HEK293 (cell line): ENCODE measurements around the gene EHMT1.

Source experiments
- CTCF ChIA-PET: fragments of 350-600 bp; formaldehyde crosslinking; extraction: SDS; loops from one replicate; lab custom pipeline; 2021; ENCODE audit warnings: antibody characterized with exemption; lab: Yijun Ruan, JAX
- POLR2A ChIA-PET: fragments of 300-600 bp; formaldehyde crosslinking; extraction: SDS; loops from one replicate; lab custom pipeline; 2020; ENCODE audit warnings: antibody characterized with exemption, inconsistent platforms; lab: Yijun Ruan, JAX
- H3K27ac ChIP-seq: fragments of 200-500 bp; sonication (Bioruptor generic); 2 replicates; pipeline ENCODE4 v1.5.1; 2014; ENCODE audit warnings: low read depth, low read length, control low read depth, inconsistent platforms; ENCODE audit errors: extremely low read depth
- H3K36me3 ChIP-seq, 2 experiments: fragments of 200-500 bp in 1 of 2; sonication (Bioruptor generic) in 1 of 2; 1 replicate in 1 of 2; 2 replicates in 1 of 2; pipeline ENCODE4 v1.5.1; 2014 to 2017; ENCODE audit warnings: inconsistent platforms in 2 of 2, low read length in 2 of 2; ENCODE audit not compliant: control insufficient read depth in 2 of 2, insufficient read depth in 1 of 2
- H3K4me1 ChIP-seq: fragments of 200-500 bp; sonication (Bioruptor generic); 2 replicates; pipeline ENCODE4 v1.5.1; 2014; ENCODE audit warnings: mild to moderate bottlenecking, low read length, inconsistent platforms; ENCODE audit not compliant: control insufficient read depth, insufficient read depth
- H3K4me3 ChIP-seq: 2 replicates; pipeline ENCODE4 v1.5.1; 2011; ENCODE audit warnings: low read depth, mild to moderate bottlenecking, control low read depth, low read length, moderate library complexity
- H3K9me3 ChIP-seq: fragments of 200-500 bp; sonication (Bioruptor generic); 2 replicates; pipeline ENCODE4 v1.5.1; 2014; ENCODE audit warnings: low read depth, low read length, inconsistent platforms; ENCODE audit not compliant: control insufficient read depth, insufficient read depth
- GLI2 ChIP-seq: fragments of 450-650 bp; formaldehyde crosslinking; IDR thresholded peaks from 2 replicates; pipeline ENCODE4; 2017; ENCODE audit warnings: missing biosample characterization, missing genetic modification characterization, low read depth, borderline replicate concordance
- RBAK ChIP-seq: fragments of 450-650 bp; formaldehyde crosslinking; IDR thresholded peaks from 2 replicates; pipeline ENCODE4 v1.5.1; 2016; ENCODE audit warnings: missing biosample characterization, missing genetic modification characterization
- WT1 ChIP-seq: fragments of 450-650 bp; formaldehyde crosslinking; IDR thresholded peaks from 2 replicates; pipeline ENCODE4 v1.5.1; 2016; ENCODE audit warnings: missing biosample characterization, missing genetic modification characterization
- ZNF132 ChIP-seq: fragments of 450-650 bp; formaldehyde crosslinking; IDR thresholded peaks from 2 replicates; pipeline ENCODE4 v1.5.1; 2017; ENCODE audit warnings: missing biosample characterization, missing genetic modification characterization, borderline replicate concordance
- ZNF138 ChIP-seq: fragments of 450-650 bp; formaldehyde crosslinking; IDR thresholded peaks from 2 replicates; pipeline ENCODE4 v1.5.1; 2016; ENCODE audit warnings: missing biosample characterization, missing genetic modification characterization, borderline replicate concordance
- ZNF23 ChIP-seq: fragments of 450-650 bp; formaldehyde crosslinking; IDR thresholded peaks from 2 replicates; pipeline ENCODE4 v1.5.1; 2016; ENCODE audit warnings: missing biosample characterization, missing genetic modification characterization, borderline replicate concordance
- ZNF266 ChIP-seq: fragments of 450-650 bp; formaldehyde crosslinking; IDR thresholded peaks from 2 replicates; pipeline ENCODE4 v1.5.1; 2016; ENCODE audit warnings: missing biosample characterization, missing genetic modification characterization, low read depth
- ZNF302 ChIP-seq: fragments of 450-650 bp; formaldehyde crosslinking; IDR thresholded peaks from 2 replicates; pipeline ENCODE4 v1.5.1; 2016; ENCODE audit warnings: missing biosample characterization, missing genetic modification characterization, low read depth
- ZNF366 ChIP-seq: fragments of 450-650 bp; formaldehyde crosslinking; conservative IDR thresholded peaks from 2 replicates; pipeline ENCODE4 v1.5.1; 2016; ENCODE audit warnings: missing biosample characterization, missing genetic modification characterization
- ZNF391 ChIP-seq: fragments of 450-650 bp; formaldehyde crosslinking; IDR thresholded peaks from 2 replicates; pipeline ENCODE4 v1.5.1; 2016; ENCODE audit warnings: low read depth, missing biosample characterization, missing genetic modification characterization, borderline replicate concordance
- ZNF48 ChIP-seq: fragments of 450-650 bp; formaldehyde crosslinking; IDR thresholded peaks from 2 replicates; pipeline ENCODE4 v1.5.1; 2016; ENCODE audit warnings: missing biosample characterization, missing genetic modification characterization
- ZNF501 ChIP-seq: fragments of 450-650 bp; formaldehyde crosslinking; IDR thresholded peaks from 2 replicates; pipeline ENCODE4 v1.5.1; 2016; ENCODE audit warnings: missing biosample characterization, missing genetic modification characterization
- ZNF529 ChIP-seq: fragments of 450-650 bp; formaldehyde crosslinking; IDR thresholded peaks from 2 replicates; pipeline ENCODE4 v1.5.1; 2017; ENCODE audit warnings: missing genetic modification characterization, missing biosample characterization; ENCODE audit not compliant: insufficient replicate concordance
- ZNF530 ChIP-seq: fragments of 450-650 bp; formaldehyde crosslinking; IDR thresholded peaks from 2 replicates; pipeline ENCODE4 v1.5.1; 2016; ENCODE audit warnings: low read depth, missing biosample characterization, missing genetic modification characterization
- ZNF707 ChIP-seq: fragments of 450-650 bp; formaldehyde crosslinking; IDR thresholded peaks from 2 replicates; pipeline ENCODE4 v1.5.1; 2016; ENCODE audit warnings: missing biosample characterization, missing genetic modification characterization
- ZNF776 ChIP-seq: fragments of 450-650 bp; formaldehyde crosslinking; IDR thresholded peaks from 2 replicates; pipeline ENCODE4 v1.5.0; 2017; ENCODE audit warnings: missing biosample characterization, missing genetic modification characterization, borderline replicate concordance
- ZNF785 ChIP-seq: fragments of 450-650 bp; formaldehyde crosslinking; IDR thresholded peaks from 2 replicates; pipeline ENCODE4 v1.5.1; 2016; ENCODE audit warnings: missing biosample characterization, missing genetic modification characterization
- ZNF791 ChIP-seq: fragments of 450-650 bp; formaldehyde crosslinking; IDR thresholded peaks from 2 replicates; pipeline ENCODE4 v1.5.1; 2016; ENCODE audit warnings: missing biosample characterization, missing genetic modification characterization
- ZSCAN16 ChIP-seq: fragments of 450-650 bp; formaldehyde crosslinking; IDR thresholded peaks from 2 replicates; pipeline ENCODE4 v1.5.1; 2016; ENCODE audit warnings: missing biosample characterization, missing genetic modification characterization
- ZSCAN30 ChIP-seq: fragments of 450-650 bp; IDR thresholded peaks from 2 replicates; pipeline ENCODE4 v1.5.1; 2018; ENCODE audit warnings: missing biosample characterization, mild to moderate bottlenecking, missing genetic modification characterization, moderate library complexity
- TF ChIP-seq, protein P1 (sequence below): fragments of 450-650 bp; formaldehyde crosslinking; IDR thresholded peaks from 2 replicates; pipeline ENCODE4 v1.5.1; 2016; ENCODE audit warnings: missing biosample characterization, missing genetic modification characterization
- TF ChIP-seq, protein P2 (sequence below): fragments of 450-650 bp; formaldehyde crosslinking; IDR thresholded peaks from 2 replicates; pipeline ENCODE4 v1.5.1; 2016; ENCODE audit warnings: missing biosample characterization, missing genetic modification characterization
- TF ChIP-seq, protein P3 (sequence below): fragments of 450-650 bp; formaldehyde crosslinking; IDR thresholded peaks from 2 replicates; pipeline ENCODE4 v1.5.1; 2016; ENCODE audit warnings: missing biosample characterization, missing genetic modification characterization
- TF ChIP-seq, protein P4 (sequence below): fragments of 450-650 bp; formaldehyde crosslinking; conservative IDR thresholded peaks from 2 replicates; pipeline ENCODE4 v1.5.1; 2016; ENCODE audit warnings: low read depth, missing biosample characterization, missing genetic modification characterization
- TF ChIP-seq, protein P5 (sequence below): fragments of 450-650 bp; formaldehyde crosslinking; IDR thresholded peaks from 2 replicates; pipeline ENCODE4 v1.5.0; 2017; ENCODE audit warnings: missing biosample characterization, missing genetic modification characterization, borderline replicate concordance

Gene EHMT1

DNA sequence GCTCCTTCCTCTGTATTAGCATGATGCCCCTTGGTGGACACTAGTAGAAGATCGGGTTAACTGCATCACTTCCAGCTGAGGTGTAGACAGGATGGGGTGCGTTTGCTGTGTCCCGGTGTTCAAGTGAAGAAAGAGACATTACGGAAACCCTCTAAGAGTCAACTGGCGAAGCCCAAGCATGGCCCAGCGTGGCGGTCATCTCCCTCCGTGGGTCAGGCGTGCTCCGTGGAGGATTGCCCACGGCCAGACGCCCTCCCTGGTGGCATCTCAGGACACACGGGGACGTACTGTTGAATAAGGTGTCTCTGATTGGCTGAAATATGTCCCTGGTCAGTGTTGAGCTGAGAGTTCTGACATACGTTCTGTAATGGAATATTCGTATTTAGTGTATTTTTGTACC, 139.3 kb downstream of the EHMT1 start:
- Histone ChIP-seq H3K4me1 (no peaks in the 10 kb centered on the region), H3K27ac (no peak overlapping the region), H3K4me3 (no peak overlapping the region), H3K9me3 (no peaks in the 10 kb centered on the region), H3K36me3 (peaks cover 0 to 81% of the 10 kb centered on the region in 2 experiments; a peak in 2 of 3 replicates)
- POLR2A ChIA-PET: interaction anchor here (0.5 kb wide), 1 partner anchor 15 kb away, joined by 4 read pairs; no protein-coding TSS in a partner anchor
- TF ChIP-seq ZNF707: no peak
- TF ChIP-seq, protein P1, sequence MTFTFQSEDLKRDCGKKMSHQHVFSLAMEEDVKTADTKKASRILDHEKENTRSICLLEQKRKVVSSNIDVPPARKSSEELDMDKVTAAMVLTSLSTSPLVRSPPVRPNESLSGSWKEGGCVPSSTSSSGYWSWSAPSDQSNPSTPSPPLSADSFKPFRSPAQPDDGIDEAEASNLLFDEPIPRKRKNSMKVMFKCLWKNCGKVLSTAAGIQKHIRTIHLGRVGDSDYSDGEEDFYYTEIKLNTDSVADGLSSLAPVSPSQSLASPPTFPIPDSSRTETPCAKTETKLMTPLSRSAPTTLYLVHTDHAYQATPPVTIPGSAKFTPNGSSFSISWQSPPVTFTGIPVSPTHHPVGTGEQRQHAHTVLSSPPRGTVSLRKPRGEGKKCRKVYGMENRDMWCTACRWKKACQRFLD (tag by site-specific recombination): no peak
- TF ChIP-seq ZNF776 (tag by site-specific recombination): no peak
- no peak for TF ChIP-seq ZNF302
- TF ChIP-seq ZNF530: no peak
- TF ChIP-seq ZNF366 (tag by site-specific recombination): no peak
- no peak for TF ChIP-seq ZSCAN16 (tag by site-specific recombination)
- TF ChIP-seq ZNF266: no peak
- TF ChIP-seq WT1: no peak
- no peak for TF ChIP-seq ZNF48 (tag by site-specific recombination)
- TF ChIP-seq, protein P2, sequence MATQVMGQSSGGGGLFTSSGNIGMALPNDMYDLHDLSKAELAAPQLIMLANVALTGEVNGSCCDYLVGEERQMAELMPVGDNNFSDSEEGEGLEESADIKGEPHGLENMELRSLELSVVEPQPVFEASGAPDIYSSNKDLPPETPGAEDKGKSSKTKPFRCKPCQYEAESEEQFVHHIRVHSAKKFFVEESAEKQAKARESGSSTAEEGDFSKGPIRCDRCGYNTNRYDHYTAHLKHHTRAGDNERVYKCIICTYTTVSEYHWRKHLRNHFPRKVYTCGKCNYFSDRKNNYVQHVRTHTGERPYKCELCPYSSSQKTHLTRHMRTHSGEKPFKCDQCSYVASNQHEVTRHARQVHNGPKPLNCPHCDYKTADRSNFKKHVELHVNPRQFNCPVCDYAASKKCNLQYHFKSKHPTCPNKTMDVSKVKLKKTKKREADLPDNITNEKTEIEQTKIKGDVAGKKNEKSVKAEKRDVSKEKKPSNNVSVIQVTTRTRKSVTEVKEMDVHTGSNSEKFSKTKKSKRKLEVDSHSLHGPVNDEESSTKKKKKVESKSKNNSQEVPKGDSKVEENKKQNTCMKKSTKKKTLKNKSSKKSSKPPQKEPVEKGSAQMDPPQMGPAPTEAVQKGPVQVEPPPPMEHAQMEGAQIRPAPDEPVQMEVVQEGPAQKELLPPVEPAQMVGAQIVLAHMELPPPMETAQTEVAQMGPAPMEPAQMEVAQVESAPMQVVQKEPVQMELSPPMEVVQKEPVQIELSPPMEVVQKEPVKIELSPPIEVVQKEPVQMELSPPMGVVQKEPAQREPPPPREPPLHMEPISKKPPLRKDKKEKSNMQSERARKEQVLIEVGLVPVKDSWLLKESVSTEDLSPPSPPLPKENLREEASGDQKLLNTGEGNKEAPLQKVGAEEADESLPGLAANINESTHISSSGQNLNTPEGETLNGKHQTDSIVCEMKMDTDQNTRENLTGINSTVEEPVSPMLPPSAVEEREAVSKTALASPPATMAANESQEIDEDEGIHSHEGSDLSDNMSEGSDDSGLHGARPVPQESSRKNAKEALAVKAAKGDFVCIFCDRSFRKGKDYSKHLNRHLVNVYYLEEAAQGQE (tag by site-specific recombination): no peak
- TF ChIP-seq ZNF391 (tag by site-specific recombination): no peak
- CTCF ChIA-PET: interaction anchor here (0.6 to 1.5 kb wide), 4 partner anchors 9 to 674 kb away, joined by 3 to 5 read pairs (median 4); no protein-coding TSS in a partner anchor

DNA sequence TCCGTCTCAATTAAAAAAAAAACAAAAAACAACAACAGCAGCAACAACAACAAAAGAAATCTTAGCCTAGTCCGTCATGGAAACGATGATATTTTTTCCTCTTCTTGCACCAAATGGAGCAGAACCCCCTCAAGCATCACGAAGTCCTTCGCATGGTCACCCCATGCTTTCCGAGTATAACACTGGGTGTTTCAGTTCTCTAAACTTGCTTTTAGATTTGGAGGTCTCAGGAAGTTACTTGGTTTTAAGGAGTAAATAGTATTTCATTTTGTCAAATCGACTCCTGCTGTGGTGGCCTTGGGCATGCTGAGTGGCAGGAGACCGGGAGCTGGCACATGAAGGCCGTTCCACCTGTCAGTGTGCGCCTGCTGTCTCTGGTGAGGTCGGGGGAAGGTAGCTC, 140.3 kb downstream of the EHMT1 start:
- CTCF ChIA-PET: no interaction called here
- H3K4me1 ChIP-seq: no peaks in the 10 kb centered on the region

More for the DNA sequence above, 140.3 kb downstream of the EHMT1 start:
- peaks cover 0 to 81% of the 10 kb centered on the region in 2 experiments; a peak in 2 of 3 replicates for H3K36me3 ChIP-seq
- TF ChIP-seq RBAK (tag by site-specific recombination) (no peak), ZSCAN30 (no peak), ZNF23 (tag by site-specific recombination) (no peak), ZNF785 (no peak), ZNF132 (tag by site-specific recombination) (no peak), ZNF529 (tag by site-specific recombination) (no peak), ZNF138 (tag by site-specific recombination) (no peak), GLI2 (no peak), ZNF791 (tag by site-specific recombination) (no peak), ZNF501 (no peak)
- TF ChIP-seq, protein P3, sequence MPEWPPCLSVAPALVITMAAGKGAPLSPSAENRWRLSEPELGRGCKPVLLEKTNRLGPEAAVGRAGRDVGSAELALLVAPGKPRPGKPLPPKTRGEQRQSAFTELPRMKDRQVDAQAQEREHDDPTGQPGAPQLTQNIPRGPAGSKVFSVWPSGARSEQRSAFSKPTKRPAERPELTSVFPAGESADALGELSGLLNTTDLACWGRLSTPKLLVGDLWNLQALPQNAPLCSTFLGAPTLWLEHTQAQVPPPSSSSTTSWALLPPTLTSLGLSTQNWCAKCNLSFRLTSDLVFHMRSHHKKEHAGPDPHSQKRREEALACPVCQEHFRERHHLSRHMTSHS (tag by site-specific recombination): no peak
- TF ChIP-seq, protein P4, sequence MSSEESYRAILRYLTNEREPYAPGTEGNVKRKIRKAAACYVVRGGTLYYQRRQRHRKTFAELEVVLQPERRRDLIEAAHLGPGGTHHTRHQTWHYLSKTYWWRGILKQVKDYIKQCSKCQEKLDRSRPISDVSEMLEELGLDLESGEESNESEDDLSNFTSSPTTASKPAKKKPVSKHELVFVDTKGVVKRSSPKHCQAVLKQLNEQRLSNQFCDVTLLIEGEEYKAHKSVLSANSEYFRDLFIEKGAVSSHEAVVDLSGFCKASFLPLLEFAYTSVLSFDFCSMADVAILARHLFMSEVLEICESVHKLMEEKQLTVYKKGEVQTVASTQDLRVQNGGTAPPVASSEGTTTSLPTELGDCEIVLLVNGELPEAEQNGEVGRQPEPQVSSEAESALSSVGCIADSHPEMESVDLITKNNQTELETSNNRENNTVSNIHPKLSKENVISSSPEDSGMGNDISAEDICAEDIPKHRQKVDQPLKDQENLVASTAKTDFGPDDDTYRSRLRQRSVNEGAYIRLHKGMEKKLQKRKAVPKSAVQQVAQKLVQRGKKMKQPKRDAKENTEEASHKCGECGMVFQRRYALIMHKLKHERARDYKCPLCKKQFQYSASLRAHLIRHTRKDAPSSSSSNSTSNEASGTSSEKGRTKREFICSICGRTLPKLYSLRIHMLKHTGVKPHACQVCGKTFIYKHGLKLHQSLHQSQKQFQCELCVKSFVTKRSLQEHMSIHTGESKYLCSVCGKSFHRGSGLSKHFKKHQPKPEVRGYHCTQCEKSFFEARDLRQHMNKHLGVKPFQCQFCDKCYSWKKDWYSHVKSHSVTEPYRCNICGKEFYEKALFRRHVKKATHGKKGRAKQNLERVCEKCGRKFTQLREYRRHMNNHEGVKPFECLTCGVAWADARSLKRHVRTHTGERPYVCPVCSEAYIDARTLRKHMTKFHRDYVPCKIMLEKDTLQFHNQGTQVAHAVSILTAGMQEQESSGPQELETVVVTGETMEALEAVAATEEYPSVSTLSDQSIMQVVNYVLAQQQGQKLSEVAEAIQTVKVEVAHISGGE (tag by site-specific recombination): no peak
- TF ChIP-seq, protein P5, sequence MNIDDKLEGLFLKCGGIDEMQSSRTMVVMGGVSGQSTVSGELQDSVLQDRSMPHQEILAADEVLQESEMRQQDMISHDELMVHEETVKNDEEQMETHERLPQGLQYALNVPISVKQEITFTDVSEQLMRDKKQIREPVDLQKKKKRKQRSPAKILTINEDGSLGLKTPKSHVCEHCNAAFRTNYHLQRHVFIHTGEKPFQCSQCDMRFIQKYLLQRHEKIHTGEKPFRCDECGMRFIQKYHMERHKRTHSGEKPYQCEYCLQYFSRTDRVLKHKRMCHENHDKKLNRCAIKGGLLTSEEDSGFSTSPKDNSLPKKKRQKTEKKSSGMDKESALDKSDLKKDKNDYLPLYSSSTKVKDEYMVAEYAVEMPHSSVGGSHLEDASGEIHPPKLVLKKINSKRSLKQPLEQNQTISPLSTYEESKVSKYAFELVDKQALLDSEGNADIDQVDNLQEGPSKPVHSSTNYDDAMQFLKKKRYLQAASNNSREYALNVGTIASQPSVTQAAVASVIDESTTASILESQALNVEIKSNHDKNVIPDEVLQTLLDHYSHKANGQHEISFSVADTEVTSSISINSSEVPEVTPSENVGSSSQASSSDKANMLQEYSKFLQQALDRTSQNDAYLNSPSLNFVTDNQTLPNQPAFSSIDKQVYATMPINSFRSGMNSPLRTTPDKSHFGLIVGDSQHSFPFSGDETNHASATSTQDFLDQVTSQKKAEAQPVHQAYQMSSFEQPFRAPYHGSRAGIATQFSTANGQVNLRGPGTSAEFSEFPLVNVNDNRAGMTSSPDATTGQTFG (tag by site-specific recombination): no peak
- no peaks in the 10 kb centered on the region for H3K9me3 ChIP-seq
- no peak overlapping the region for H3K27ac ChIP-seq
- POLR2A ChIA-PET: no interaction called here
- no peak overlapping the region for H3K4me3 ChIP-seq
